ENCODE measurements around the gene MME. TPM values are rescaled to one million over a fixed set of nuclear protein-coding genes. Genes with fewer than 3 reads are reported as not detected.
A peak's percentile ranks its signal among the peaks of the same experiment; 100 is the strongest.

MME gene
- polyA plus RNA-seq (ENCODE audit: insufficient read length in 4 of 4): 100 to 1,000 TPM; 403 to 536 (median 478) TPM

DNA sequence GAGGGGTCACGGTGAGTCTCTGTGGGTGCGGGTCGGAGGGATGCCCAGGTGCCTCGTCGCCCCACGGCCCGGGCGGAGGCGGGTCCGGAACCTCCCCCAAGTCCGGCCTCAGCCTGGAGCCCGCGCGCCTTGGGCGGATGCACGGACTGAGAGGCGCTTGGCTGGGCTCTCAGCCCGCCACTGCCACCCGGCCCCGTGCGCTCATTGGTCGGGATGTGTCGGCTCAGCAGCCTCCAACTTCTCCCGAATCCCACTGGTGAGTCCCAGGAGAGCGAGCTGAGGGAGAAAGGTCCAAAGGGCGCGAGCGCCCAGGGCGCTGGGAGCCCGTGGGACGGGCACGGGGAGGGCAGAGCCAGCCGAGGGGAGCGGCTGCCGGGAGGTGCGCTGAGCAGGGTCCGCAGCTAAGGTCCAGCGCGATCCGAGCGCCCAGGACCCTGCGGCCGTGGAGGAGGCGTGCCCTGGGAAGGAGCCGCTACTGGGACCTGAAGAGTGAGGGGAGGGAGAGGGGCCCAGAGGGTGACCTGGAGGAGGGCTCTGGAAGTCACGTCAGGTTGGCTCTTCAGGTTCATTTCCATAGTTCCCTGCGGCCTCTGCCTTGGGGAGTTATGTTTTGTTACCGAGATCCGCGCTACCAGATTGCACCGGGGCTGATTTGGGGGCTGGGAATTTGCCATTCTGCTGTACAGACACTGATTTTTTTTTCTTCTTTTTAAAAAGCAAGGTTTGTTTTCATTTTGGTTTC, at the start of gene MME:
TSS of gene MME (plus strand) at position 574 of the 742 bp plus-strand sequence. CDS start 3,849 bp downstream, outside the sequence.
- peak in 2 of 4 donors; percentile 52 to 63 for DNase-seq (ENCODE audit: low read depth in 4 of 4, low spot score in 3 of 4)

DNA sequence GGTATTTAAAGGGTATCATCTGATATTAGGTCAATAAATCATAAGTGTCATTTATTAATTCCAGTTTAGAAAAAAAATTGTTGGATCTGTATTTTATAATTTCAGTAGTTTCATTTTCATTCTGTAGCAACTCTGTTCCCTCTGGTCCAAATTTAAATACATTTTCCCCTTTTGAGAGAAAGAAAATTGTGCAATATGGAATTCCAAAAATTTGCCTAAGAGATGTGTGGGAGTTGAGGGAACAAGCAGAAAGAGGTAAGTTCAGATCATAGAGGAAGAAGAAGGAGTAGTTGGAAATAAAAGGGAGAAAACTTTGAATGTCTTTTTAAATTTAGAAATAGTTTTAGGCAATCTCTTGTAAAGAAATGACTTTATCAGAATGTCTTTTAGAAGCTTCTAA, 48.9 kb upstream of the MME start:
- no peak for DNase-seq (ENCODE audit: low read depth in 4 of 4, low spot score in 3 of 4)

DNA sequence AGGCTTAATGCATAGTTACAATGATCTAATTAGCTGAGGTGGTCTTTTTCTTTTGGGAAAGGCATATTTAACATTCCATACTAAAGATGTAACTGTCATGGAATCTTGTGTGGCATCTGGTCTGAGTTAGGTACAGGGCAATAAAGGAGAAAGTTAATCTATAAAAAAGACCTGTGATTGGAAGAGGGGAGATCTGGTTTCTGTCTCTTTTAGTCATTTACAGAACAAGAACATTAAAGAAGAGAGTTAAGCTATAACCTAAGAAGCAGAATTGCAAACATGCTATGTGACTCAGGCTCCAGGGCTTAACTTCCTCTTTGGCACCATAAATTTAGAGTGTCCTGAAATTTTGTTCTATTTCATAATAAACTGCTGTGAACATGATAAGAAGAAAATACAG, 47.2 kb upstream of the MME start:
- DNase-seq (ENCODE audit: low read depth in 4 of 4, low spot score in 3 of 4): no peak

DNA sequence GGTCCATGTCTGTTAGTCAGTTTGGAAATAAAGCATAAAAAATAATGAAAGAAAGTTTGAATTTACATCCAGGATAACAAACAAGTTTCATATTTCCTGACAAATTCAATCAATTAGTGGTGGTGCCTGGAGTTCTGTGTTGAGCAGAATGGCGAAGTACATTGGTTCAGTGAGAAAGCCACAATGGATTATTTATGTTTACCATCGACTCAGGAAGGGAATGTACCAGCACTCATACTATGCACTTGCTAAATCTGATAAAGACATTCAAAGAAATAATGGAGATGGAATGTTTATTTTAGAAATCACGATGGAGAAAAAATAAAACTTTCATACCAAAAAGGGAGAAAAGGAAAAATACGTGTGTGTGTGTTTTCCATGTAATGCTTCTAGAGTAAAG, 45.3 kb upstream of the MME start:
- no peak for DNase-seq (ENCODE audit: low read depth in 4 of 4, low spot score in 3 of 4)

DNA sequence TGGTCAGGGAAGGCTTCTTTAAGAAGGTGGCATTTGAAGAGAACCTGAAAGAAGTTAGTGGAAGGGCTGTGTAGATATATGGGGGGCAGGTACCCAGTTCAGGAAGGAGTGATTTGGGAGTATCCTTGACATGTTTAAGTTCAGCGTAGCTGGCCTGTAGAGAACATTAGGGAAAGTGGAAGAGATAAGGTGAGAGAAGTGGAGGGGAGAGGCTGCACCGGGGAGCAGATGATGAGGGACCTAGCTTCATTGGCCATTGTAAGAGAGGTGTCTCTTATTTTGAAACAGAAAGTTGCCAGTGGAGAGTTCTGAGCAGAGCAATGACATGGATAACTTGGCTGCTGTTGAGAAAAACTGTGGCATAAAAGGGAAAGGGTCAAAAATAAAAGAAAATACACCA, 44.6 kb upstream of the MME start:
- no peak for DNase-seq (ENCODE audit: low read depth in 4 of 4, low spot score in 3 of 4)

DNA sequence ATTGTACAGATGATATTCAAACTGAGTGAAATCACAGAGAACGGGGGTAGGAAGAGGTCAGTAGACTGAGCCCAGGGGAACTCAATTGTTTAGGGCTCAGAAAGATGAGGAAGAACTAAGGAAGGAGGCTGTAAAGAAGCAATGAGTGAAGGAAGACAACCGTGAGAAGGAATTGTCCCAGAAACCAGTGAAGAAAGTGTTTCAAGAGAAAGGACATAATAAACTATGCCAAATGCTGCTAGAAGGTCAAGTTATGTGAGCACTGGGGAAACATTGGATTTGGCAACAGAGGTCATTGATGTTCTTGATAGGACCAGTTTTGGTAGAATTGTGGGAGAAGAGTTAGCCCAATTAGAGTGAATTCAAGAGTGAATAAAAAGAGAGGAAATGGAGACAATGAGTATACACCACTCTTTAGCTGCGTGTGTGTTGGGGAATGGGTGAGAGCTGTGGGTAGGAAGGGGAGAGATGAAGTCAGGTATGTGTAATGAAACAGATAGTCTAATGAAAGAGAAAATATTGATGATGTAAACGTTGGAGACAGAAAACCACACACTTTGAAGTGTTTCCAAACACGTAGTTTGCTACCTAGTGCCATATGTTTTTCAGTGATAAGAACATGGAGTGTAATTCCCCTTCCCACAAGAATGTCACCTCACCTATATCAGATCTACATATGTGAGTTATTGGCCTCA, 42.5 kb upstream of the MME start:
- no peak for DNase-seq (ENCODE audit: low read depth in 4 of 4, low spot score in 3 of 4)

DNA sequence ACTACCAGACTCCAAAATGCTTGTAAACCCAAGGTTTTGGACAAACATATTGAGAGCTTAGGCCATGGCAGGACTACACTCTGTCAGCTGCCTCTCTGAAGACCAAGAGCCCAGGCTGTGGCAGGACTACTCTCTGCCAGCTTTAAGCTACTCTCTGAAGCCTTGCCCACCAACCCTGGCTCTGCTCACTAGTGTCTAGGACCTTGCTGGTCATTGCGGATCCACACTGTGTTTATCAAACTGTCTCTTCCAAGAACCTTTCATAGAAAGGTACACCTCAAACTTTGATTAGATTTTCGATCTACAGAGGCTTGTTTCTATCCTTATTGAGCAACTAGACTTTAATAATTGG, 41.9 kb upstream of the MME start:
- no peak for DNase-seq (ENCODE audit: low read depth in 4 of 4, low spot score in 3 of 4)

DNA sequence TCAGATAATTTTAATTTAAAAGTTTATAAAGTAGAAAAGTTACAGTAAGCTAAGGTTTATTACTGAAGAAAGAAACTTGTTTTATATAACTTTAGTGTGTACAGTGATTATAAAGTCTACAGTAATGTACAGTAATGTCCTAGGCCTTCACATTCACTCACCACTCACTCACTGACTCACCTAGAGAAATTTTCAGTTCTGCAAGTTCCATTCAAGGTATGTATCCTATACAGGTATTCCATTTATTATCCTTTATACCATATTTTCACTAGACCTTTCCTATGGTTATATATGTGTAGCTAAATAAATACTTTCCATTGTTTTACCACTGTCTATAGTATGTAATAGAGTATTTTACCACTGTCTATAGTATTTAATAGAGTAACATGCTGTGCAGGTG, 33.2 kb upstream of the MME start:
- no peak for DNase-seq (ENCODE audit: low read depth in 4 of 4, low spot score in 3 of 4)

DNA sequence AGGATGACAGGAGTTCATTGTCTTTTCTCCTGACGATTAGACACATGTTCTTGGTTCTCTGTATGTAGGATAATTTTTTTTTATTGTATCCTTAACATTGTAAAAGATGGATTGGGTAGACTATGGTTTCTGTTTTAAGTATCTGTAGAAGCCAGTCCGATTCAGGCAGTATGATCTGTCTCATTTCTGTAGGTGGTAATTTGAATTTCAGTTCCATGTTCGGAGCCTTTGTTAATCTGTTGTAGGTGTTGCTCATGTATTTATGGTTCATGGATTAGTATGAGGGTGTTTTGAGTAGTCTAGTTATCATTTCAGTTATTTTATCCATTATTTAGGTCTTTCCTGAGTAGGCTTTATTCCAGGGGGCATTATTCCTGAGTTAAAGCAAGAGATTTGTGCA, 32.4 kb upstream of the MME start:
- no peak for DNase-seq (ENCODE audit: low read depth in 4 of 4, low spot score in 3 of 4)

DNA sequence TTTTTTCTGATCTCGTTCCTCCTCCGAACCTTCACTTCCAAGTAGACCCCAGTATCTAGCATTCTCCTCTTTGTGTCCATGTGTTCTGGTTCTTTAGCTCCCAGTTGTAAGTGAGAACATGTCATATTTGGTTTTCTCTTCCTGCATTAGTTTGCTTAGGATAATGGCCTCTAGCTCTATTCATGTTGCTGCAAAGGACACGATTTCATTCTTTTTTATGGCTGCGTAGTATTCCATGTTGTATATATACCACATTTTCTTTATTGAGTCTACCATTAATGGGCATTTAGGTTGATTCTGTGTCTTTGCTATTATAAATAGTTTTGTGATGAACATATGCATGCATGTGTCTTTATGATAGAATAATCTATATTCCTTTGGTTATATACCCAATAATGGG, 30.2 kb upstream of the MME start:
- DNase-seq (ENCODE audit: low read depth in 4 of 4, low spot score in 3 of 4): no peak

DNA sequence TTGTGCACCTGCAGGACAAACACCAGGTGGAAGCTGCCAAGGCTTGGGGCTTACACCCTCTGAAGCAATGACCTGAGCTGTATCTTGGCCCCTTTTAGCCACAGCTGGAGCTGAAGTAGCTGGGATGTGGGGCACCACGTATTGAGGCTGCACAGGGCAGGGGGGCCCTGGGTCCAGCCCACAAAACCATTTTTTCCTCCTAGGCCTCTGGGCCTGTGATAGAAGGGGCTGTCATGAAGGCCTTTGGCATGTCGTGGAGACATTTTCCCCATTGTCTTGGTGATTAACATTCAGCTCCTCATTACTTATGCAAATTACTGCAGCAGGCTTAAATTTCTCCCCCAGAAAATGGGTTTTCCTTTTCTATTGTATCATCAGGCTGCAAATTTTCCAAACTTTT, 27.6 kb upstream of the MME start:
- DNase-seq (ENCODE audit: low read depth in 4 of 4, low spot score in 3 of 4): no peak

DNA sequence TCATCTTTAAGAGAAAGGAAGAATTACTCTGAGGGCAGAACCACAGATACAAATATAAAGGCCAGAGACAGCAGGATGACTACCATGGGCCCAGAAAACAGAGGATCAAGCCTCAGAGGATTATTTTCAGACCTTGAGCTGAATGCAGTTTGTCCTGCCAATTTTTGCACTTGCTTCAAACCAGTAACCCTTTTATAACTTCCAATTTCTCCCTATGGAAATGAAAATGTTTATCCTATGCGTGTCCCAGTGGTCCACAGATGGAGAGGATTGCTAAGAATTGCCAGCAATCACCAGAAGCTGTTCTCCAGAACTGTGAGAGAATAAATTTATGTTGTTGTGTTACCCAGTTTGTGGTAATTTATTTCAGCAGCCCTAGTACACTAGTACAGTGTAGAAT, 26.4 kb upstream of the MME start:
- no peak for DNase-seq (ENCODE audit: low read depth in 4 of 4, low spot score in 3 of 4)

DNA sequence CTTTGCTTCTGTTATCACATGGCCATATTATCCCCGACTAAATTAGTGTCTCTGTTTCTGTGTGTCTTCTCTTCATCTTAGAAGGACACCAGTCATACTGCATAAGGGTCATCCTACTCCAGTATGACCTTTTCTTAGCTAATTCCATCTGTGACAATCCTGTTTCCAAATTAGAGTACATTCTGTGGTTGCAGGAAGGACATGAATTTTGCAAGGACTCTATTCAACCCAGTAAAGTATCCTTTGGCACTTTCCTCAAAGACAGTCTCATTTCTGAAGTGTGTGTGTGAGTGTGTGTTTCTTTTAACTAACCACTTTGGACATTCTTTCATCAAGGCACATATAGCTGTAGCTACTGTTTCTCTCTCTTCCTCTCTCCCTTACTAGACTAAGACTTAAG, 15.2 kb upstream of the MME start:
- no peak for DNase-seq (ENCODE audit: low read depth in 4 of 4, low spot score in 3 of 4)

DNA sequence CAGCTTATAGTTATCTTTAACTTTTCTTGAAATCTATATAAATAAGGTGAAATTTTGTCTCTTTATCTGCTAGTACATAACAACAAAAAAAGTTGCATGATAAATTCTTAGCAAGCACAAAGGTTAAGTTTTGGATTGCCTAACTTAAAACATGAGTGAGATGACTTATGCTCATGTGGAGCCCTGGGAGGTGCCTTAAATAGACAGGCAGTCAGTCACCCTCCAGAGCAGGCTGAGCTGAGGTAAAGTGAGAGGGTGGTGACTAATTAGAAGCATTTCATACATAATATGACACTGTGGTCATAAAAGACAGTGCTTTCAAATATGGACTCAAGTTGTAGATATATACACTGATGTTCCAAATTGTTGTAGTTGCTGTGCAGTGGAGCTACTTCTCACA, 14.6 kb upstream of the MME start:
- DNase-seq (ENCODE audit: low read depth in 4 of 4, low spot score in 3 of 4): no peak

DNA sequence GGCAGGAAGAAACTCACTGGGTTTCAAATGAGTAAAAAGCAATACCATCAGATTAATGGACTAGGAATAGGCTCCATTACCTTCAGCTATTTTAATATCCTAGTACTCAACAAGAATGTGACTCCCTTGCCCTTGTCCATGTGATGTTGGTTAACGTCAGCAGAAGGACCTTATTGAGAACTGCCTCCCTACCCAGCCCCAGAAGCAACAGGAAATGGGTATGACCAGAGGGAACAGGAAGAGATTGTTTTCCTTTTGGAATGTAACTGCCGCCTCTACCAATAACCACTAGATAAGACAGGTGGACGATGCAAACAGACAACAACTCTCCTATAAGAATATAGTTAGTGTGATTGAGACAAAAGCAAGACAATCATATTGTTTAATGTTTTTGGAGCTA, 10.4 kb upstream of the MME start:
- no peak for DNase-seq (ENCODE audit: low read depth in 4 of 4, low spot score in 3 of 4)

DNA sequence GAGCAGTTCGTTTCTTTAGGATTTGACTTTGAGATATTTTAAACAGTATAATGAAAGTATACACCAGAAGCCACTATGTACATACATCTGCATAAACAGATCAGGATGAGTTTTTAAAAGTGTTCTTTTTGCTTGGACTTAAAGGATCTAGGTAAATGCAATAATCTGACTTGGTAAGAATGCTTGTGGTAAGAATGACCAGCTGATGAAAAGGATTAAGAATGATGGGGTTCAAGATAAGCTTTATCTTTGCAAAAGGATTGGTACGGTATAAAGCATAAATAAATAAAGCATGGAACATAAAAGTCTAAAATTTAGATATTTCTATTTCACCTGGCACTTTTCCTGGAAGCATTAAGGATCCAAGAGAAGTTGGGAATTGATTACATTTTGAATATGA, 9.8 kb upstream of the MME start:
- no peak for DNase-seq (ENCODE audit: low read depth in 4 of 4, low spot score in 3 of 4)

DNA sequence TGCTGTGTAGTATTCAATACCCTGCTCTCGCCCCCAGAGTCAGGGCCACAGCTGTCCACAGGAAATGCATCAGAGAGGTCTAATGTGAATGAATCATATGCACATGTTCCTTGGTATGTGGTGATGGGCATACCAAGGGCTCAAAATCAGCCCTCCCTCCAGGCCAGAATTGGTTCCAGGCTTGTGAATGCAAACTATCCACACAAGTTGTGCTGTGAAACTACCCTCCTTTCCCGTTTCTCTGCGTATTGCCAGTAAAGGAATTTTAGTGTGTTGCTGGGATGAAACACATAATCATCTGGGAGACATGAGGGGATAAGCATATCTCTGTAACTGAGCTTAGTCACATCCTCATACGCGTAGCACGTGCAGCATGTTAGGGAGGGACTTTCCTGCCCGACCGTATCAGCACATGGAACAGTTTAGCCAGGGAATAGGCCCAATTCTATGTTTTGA, 9.2 kb upstream of the MME start:
- DNase-seq (ENCODE audit: low read depth in 4 of 4, low spot score in 3 of 4): no peak

DNA sequence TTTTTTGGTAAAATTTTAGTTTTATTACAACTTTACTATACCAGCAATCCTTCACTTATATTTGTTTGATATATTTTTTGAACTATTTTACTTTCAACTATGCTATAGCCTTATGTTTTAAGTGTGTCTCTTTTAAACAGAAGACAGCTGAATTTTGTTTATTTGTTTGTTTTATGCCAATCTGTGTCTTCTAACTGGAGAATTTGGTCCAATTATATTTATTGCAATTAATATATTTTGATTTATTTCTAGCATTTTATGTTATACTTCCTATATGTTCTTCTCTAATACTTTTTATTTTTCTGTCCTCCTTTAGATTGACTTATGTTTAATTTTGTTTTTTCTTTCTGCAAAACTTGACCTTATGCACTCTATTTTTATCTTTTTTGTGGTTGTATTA, 4.9 kb upstream of the MME start:
- DNase-seq (ENCODE audit: low read depth in 4 of 4, low spot score in 3 of 4): no peak

DNA sequence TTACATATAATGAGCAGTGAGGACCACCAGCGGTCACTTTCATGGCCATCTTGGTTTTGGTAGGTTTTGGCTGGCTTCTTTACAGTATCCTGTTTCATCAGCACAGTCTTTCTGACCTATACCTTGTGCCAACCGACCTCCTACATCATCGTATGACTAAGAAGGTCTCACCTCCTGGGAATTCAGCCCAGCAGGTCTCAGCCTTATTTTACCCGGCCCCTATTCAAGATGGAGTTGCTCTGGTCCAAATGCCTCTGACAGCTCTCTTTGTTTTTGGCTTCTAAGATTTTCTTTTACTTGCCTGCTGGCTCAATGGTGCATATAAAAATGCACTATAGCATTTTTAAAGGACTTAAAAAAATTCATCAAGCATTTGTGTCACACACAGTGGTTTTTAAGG, 3.2 kb upstream of the MME start:
- no peak for DNase-seq (ENCODE audit: low read depth in 4 of 4, low spot score in 3 of 4)

DNA sequence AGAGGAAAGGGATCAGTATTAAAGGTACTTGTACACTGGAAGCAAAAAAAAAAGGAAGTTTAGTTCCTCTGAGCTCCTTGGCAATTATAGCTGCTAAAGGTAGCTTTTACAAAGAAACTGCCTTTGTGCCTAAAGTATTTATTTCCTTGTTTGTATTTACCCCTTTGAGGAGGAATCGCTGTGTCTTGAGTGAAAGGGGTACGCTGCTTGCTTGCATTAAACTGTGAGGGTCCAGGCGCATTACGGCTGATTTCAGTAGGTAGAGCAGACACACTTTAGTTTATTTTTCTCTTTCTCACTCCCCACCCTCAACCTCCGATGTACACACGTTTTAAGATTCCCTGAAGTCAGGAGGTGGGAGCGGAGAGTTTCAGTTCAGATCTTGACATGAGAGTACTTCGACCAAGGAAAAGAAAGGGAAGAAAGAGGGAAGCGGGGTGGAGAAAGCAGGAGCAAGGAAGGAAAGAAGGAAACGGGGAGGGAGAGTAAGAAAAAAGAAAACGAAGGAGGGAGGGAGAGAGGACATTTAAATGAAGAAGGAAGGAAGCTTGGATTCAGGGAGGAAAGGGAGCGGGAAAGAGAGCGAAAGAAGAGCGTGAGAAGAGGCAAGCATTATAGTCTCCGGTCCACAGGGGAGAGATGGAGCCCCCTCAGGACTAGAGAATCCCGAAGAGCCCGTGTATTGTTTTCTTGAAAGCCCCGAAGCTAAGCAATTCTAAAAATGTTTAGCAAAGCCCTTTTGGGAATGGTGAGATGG, 1.2 kb upstream of the MME start:
- no peak for DNase-seq (ENCODE audit: low read depth in 4 of 4, low spot score in 3 of 4)

DNA sequence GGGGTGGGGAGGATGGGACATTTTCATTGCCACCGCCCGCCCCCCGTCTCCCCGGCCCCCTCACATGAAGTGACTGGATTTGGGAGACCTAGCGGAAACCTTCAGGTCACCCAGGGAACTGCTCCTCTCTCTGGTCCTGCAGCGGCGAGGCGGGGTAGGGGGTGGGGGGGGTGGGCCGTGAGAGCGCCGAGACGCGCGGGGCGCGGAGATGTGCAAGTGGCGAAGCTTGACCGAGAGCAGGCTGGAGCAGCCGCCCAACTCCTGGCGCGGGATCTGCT, 712 bp upstream of the MME start:
- no peak for DNase-seq (ENCODE audit: low read depth in 4 of 4, low spot score in 3 of 4)

DNA sequence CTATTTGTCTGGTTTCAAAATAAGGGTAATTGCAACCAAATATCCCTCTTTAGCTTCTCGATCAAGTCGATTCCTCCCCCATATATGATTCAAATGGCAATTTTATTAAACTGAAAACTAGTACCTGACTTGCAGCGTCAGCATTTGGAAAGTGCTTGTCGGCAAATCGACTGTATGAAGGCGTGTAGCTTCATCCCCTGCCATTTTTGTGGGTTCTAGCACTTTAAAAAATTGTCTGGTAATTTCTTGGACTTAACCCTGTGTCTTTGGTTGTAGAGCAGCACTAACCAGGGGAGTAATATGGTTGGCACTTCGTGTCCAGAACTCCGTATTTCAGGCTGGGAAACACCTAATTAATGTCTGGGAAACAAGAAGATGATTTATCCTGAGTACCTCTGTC, 573 bp downstream of the MME start:
- DNase-seq (ENCODE audit: low read depth in 4 of 4, low spot score in 3 of 4): no peak

Data from right renal pelvis (tissue), 4 donors.